ENCODE data around the gene GNG12. TPM values are rescaled to one million over a fixed set of nuclear protein-coding genes. Genes with fewer than 3 reads are reported as not detected.

GNG12 gene
- total RNA-seq, 1 donor from 2014 or later = 68.4 TPM

DNA sequence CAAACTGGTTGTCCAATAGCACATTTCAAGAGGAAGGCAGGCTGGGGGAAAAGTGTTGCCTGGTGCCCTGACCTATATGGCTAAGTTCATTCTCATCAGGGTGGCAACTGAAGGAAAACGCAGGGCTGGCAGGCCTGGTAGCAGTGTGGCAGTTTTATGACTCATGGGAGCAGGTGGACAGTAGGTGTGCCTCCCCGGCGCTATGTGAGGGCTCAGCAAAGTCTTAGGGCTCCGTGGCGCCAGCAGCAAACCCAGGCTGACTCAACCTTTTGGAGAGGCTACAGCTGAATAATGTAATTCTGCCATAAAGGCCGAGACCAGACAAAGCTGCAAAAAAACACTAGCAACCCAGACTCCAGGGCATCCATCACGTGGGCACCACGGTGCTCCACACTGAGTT, 124.7 kb downstream of the GNG12 start:
- DNase-seq (ENCODE audit: low spot score) = no peak

DNA sequence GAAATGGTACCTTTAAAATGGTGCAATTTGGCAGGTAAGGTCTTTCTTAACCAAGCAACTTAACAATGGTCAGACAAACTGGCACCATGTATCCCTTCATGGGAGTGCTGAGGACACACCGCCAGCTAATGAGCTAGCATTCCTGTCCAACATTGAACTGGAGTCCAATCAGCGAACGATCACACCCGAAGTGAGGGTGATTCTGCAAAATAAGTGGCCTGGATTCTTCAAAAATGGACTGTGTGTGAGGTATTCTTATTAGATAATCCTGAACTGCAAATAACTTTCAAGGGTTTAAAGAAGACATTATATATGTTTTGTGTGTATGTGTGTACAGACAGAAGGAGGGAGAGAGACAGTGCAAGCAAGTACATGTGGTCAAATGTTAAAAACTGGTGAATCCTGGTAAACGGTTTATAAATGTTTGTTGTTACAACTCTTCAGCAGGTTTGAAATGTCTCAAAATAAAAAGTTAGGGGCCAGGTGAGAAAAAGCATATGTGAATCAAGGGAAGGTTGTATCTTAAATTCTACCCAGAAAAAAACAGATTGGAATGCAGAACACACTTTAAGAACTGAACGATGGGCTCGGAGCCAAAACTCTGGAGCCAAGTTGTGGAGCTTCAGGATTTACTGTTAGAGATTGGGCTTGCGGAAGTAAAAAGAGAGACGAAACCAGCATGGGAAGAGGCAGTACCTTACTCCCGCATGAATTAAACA, 127.4 kb downstream of the GNG12 start:
- no peak for DNase-seq (ENCODE audit: low spot score)

DNA sequence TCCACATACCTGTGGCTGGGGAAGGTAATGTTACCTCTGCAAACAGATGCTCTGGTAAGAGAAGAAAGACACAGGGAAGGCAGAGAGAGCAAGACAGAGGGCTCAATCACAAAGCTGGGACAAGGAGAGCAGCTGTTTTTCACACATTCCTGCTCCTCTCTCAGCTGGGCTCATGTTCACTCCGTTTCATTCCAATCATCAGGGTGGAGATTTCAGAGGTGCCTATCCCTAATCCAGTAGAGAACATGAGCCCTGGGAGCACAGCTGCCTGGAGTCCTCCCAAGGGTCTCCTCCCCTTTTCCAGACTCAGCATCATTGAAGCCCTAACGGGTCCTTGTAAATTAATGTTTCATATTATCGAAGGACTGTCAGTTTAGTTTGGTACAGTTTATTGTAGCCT, 128.9 kb downstream of the GNG12 start:
- DNase-seq (ENCODE audit: low spot score) = no peak

DNA sequence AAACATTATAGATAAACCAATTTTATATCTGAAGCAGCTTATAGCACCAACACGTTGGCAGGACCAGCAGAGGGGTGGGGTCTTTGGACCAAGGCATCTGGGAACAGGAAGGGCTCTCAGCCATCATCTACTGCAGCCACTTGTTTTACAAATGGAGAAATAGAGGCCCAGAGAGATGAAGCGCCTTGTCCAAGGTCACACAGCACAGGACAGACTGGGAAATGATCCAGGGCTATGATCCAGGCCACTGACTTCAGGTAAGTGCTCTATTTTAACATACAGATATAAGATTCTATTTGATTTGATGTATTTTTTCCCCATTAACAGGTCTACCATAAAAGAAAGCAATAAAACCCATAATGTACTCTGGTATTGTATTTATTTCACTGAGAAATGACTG, 131.4 kb downstream of the GNG12 start:
- no peak for DNase-seq (ENCODE audit: low spot score)

DNA sequence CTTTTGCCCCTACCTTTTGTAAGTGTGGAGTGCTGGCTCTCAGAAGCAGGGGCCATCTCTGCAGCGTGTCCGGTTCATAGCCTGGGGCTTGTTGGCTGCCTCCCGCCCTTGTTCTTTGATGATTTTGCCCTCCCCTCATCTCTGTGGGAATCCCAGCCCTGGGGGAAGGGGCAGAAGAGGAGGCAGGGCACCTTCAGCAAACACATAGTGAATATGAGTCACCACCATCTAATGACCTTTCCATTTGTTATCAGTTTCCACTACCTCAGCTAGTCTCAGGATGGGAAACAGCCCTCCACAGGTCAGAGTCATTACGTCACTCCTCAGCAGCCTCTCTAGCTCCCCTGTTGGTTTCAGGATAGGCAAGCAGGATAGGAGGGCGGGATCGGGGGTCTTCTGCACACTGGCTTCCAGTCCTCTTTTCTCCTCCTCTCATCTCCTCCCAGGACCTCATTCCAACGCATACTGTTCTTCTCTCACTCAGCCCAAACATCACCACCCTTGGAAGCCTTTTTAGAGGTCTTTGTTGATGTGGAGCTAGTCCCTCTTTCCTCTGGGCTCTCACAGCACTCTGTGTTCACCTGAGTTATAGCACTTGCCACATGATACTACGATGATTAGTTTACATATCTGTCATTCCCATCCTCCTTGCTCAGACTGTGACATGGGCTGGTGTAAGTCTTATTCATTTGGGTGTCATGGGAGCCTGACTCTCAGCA, 132.4 kb downstream of the GNG12 start:
- no peak for DNase-seq (ENCODE audit: low spot score)

DNA sequence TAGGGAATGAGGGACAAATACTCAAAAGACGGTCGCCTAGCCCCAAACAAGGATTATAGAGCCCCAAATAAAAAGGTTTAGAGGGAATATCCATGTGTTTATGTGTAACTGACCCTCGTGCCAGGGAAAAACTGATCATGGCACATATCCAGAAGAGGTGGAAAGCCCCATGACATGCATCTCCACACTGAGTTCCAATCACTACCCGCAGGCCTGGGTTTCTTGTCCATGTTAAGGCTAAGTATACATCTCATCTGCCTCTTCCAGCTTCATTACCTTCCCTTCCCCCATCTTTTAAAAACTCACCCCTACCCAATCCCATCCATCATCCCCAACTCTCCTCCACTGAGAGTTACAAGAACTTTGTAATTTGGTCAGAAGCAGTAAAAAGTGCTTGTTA, 133.0 kb downstream of the GNG12 start:
- no peak for DNase-seq (ENCODE audit: low spot score)

DNA sequence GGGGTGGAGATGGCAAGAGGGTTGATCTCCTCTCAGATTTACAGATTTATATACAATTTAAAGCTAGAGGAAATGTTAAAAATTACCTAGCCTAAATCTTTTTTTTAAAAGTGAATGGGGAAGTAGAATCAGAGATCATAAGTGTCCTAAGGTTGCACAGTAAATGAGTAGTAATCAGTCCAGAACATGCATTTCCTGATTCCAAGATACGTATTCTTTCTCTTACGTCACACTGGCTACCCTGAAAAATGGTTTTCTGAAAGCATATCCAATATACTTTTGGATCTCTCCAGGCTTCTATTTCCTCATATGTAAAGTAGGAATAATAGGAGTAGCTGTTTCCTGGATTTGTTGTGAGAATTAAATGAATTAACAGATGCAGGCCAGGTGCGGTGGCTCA, 136.6 kb downstream of the GNG12 start:
- no peak for DNase-seq (ENCODE audit: low spot score)

DNA sequence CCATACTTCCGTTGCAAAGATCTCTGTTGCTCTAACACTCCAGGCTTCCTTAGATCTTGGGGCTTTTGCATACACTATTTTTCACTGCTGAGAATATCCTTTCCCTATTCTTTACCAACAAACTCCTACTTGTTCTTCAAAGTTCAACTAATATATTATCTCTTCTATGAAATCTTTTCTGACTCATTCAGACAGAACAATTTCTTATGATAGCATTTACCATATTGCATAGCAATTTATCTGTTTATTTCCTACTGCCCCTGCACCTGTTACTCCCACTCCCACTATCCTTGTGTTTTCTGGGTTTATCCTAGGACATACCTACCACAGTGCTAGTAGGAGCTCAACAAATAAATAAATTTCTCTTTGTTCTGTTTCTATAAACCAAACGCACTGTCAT, 137.3 kb downstream of the GNG12 start:
- no peak for DNase-seq (ENCODE audit: low spot score)

DNA sequence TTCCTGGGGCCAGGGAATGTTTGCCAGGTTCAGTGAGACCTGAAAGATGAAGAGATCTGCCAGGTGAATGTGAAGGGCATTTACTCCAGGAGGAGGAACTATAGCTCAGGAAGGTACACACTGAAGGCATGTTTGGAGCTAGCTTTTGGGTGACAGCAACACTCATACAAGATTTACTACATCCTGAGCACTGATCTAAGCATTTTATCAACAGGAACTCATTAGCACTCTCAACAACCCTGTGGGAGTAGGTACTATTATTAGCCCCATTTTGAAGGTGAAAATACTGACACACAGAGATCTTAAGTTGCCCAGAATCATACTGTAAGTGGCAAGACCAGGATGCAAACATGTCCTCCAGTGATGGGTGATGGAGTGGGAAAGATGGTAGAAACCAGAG, 141.6 kb downstream of the GNG12 start:
- DNase-seq (ENCODE audit: low spot score) = no peak

DNA sequence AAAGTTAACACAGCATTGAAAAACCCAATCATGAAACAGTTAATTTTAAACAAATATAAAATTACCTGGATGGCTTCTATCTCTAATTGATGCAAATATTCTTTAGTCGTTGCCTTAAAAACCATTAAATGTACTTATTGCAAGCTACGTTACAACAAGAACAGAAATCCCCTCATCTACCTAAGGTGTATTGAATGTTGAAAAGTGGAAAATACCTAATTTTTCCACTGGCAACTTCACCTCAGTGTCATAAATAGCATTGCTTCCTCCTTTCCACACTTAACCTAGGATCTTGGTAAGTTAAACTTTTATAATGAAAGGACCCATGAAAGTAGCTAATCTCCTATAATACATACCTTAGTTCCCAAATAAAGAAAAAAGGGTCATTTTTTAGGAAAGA, 142.9 kb downstream of the GNG12 start:
- no peak for DNase-seq (ENCODE audit: low spot score)

DNA sequence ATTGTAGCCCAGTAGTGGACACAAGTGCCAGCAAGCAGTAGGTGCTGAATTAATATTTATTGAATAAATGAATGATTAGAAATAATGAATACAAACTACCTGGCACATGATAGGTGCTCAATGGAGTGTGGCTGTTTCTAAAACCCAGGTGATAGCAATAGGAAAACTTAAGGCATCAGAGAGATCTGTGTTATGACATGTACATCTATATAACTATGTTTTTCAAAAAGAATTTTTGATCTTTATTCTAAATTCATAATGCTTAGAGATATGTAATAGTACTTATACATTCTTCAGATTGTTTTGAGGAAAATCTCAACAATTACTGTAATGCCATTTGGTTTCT, 143.3 kb downstream of the GNG12 start:
- DNase-seq (ENCODE audit: low spot score) = no peak

DNA sequence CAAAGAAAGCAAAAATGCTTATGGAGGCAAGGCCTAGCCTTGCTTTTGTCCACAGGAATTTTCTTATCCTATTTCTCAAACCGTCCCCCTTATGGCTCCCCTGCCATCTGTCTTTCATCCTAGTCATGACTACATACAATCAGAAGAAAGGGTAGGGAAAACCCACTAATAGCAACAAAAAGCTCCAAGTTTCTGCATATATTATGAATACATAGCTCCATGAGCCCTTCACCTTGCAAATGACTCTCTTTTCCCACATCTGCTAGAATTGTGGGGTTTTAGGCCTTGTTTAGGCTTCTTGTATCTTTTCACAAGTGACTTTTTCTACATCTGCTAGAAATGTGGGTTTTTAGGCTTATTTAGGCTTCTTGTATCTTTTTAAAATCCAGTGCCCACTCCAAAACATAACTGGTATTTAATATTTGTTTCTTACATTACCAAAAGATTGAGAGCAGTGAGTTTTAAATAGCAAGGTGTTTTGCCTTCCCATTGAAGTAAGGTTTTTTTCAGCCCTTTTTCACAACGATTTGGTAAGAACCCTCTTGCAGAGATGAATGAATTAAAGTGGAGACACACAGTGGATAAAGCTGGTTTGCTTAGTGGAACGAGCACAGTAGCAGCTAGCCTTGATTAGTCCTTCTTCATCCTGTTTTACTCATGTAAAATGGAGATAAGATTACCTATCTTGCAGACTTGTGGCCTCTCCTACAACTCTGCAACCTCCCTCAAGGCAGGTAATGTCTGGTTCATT, 143.8 kb downstream of the GNG12 start:
- DNase-seq (ENCODE audit: low spot score) = no peak

DNA sequence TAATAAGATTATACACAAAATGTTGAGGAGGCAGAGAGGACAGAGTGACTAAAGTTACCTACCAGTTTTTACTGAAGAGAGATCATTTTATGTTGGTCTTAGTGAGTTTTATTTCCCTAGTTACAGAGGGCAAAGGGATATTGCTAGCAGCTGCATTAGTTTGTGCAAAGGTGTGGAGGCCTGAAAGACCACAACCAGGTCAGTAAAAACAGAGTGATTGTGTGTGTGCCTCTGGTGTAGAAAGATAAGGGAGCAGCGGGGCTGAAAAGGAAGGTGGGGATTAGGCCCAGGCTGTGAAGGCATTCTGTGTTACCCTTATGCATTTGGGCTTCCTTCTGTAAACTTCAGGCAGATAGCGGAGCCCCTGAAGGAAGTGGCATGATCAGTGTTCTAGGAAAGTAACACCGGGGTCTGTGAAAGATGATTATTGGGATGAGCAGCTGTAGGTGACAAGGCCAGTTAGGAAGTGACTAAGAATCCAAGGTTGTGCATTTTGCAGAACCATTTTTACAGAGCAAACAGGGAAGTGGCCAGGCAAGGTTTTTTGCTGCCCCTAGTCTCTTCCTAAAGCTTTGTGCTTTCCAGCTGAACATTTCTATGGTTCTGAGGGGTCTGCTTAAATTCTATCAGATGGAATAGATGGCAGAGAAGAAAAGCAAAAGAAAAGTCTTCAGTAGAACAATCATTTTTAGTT, 144.6 kb downstream of the GNG12 start:
- no peak for DNase-seq (ENCODE audit: low spot score)

DNA sequence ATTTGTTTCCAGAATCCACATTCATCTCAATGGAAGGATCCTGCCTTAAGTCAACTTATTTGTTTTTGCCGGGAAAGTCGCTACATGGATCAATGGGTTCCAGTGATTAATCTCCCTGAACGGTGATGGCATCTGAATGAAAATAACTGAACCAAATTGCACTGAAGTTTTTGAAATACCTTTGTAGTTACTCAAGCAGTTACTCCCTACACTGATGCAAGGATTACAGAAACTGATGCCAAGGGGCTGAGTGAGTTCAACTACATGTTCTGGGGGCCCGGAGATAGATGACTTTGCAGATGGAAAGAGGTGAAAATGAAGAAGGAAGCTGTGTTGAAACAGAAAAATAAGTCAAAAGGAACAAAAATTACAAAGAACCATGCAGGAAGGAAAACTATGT, 145.6 kb downstream of the GNG12 start:
- DNase-seq (ENCODE audit: low spot score) = no peak

DNA sequence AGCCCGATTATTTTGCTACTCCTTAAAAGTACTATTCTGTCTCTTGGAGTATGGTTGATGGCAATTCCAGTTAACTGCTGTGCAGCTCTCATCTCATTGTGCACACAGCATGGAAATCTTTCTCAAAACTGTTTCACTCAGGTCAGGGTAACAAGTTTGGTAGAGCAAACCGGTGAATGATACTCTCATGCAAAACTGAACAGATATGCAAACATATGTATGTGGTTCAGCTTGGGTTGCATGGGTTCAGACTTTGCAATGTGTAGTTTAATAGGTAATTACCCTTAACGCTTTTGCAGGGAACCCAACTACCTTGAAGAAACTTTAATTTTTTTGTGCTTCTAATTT, 146.1 kb downstream of the GNG12 start:
- DNase-seq (ENCODE audit: low spot score) = no peak

DNA sequence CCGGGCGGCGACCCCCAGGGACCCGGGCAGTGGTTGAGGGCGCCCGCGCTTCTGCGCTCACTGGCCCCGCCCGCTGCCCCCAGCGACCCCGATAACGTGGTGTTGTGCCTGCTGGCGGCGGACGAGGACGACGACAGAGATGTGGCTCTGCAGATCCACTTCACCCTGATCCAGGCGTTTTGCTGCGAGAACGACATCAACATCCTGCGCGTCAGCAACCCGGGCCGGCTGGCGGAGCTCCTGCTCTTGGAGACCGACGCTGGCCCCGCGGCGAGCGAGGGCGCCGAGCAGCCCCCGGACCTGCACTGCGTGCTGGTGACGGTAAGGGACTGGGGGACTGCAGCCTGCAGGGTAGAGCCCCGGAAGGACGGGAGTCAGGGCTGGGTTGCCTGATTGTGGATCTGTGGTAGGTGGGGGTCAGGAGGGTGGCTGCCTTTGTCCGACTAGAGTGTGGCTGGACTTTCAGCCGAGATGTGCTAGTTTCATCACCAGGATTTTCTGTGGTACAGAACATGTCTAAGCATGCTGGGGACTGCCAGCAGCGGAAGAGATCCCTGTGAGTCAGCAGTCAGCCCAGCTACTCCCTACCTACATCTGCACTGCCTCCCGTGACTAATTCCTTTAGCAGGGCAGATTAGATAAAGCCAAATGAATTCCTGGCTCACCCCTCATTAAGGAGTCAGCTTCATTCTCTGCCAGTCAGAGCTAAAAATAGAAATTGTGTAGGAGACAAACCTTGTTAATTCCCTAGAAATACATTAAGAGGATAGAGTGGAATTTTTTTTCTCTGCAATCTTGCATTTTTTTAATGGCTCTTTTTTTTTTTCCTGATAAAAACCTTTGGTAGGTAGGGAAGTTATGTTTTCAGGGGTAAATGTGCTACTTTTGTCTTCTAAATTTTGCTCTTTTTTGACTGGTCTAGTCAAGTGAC, 146.7 kb downstream of the GNG12 start:
- peak; percentile 89 for DNase-seq (ENCODE audit: low spot score)

DNA sequence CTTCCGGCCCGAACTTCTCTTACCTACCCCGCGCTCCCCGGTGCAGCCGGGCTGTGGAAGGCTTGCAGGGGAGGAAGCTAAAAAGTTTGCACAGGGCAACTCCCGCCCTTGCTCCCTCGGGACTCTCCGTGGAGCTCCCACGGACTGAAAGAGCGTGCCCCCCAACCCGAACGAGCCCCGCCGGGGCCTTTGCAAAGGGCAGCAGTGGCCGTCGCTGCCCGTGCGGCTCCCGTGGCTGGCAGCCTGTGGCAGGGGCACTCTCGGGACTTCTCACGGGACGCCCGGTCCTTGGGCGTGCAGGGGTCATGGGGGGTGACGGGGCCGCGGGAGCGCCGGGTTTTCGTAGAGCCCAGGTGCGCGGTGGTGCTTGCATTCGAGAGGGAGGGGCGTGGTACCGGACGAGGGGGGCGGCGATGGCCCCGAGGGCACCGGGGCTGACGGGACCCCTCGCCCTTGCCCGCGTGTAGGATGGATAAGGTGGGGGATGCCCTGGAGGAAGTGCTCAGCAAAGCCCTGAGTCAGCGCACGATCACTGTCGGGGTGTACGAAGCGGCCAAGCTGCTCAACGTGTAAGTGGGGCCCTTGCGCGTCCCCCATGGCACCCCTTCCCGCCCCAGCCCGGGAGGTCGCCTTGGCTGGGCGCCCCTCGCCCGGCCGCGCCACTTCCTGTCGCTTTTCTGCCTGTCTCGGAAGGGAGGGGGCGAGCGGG, 147.6 kb downstream of the GNG12 start:
- peak; percentile 71 for DNase-seq (ENCODE audit: low spot score)

DNA sequence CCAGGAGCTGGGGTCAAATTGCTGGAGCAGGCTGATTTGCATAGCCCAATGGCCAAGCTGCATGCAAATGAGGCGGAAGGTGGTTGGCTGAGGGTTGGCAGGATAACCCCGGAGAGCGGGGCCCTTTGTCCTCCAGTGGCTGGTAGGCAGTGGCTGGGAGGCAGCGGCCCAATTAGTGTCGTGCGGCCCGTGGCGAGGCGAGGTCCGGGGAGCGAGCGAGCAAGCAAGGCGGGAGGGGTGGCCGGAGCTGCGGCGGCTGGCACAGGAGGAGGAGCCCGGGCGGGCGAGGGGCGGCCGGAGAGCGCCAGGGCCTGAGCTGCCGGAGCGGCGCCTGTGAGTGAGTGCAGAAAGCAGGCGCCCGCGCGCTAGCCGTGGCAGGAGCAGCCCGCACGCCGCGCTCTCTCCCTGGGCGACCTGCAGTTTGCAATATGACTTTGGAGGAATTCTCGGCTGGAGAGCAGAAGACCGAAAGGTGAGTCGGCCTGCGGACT, 148.2 kb downstream of the GNG12 start, which contains the start of gene GADD45A:
Gene GADD45A, plus strand, starts transcription at position 135 of the 491 bp plus-strand sequence. Its CDS starts 294 bp downstream, at position 429.
- DNase-seq (ENCODE audit: low spot score) = peak; percentile 99

DNA sequence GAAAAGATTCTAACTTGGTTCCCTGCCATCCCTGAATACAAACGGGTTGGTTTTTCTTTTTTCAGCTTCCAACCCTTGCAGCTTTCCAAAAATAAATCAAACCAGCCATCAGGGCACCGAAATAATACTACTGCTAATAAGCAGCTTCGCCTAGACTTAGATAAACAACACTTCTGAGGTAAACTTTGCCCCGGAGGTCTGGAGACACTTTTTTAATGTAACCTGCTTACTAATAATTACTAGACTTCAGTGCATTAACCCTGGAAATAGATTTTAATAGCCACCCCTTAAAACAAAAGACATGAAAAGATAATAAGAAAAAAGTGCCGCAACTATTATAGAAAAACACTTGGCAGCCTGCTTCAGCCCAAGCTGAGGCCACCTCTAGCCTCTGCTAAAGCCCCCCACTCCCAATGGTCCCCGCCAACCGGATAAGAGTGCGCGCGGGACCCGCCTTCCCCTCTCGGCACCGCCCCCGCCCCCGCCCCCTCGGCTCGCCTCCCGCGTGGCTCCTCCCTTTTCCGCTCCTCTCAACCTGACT, 148.7 kb downstream of the GNG12 start:
- no peak for DNase-seq (ENCODE audit: low spot score)
